HS-5 (cell line): ENCODE measurements around the gene LARGE1.

Experiments
- DNase-seq: peaks from one replicate; pipeline ENCODE4 v3.0.0-alpha.2; 2012; ENCODE audit warnings: low read depth

LARGE1 gene

DNA sequence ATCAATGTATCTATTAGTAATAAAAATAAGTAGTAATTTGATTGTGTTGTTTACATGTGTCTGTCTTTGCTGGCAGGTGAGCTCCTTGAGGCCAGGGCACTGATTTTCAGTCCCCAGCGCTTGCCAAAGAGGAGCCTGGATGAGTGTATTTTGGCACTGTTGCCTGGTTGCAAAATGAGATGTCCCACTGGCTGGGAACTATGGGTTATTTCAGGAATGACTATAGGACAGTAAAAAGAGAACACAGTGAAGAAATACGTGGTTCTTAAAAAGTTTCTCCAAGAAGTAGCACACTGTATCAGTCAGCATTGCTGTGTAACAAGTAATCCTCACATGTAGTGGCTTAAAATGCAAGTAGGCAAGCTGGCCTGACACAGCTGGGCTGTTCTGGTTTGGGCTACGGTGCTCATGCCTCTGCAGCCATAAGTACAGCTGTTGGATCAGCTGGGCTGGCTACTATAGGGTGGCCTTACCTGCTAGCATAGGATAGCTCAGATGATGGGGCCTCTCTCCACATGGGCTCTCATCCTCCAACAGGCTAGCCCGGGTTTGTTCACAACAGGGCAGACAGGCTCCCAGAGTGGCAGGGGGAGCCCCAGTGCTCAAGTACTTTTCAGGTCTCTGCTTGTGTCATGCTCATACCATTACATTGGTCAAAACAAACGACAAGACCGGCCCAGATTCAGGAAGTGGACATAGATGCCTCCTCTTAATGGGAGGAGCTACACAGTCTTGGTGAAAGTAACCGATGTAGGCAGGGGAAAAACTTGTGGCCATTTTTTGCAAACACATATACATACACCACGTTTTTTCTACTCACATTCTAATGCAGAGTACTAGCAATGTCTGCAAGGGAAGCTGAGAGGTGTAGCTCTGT lies 399.1 kb downstream of the LARGE1 start:
- DNase-seq = no peak

DNA sequence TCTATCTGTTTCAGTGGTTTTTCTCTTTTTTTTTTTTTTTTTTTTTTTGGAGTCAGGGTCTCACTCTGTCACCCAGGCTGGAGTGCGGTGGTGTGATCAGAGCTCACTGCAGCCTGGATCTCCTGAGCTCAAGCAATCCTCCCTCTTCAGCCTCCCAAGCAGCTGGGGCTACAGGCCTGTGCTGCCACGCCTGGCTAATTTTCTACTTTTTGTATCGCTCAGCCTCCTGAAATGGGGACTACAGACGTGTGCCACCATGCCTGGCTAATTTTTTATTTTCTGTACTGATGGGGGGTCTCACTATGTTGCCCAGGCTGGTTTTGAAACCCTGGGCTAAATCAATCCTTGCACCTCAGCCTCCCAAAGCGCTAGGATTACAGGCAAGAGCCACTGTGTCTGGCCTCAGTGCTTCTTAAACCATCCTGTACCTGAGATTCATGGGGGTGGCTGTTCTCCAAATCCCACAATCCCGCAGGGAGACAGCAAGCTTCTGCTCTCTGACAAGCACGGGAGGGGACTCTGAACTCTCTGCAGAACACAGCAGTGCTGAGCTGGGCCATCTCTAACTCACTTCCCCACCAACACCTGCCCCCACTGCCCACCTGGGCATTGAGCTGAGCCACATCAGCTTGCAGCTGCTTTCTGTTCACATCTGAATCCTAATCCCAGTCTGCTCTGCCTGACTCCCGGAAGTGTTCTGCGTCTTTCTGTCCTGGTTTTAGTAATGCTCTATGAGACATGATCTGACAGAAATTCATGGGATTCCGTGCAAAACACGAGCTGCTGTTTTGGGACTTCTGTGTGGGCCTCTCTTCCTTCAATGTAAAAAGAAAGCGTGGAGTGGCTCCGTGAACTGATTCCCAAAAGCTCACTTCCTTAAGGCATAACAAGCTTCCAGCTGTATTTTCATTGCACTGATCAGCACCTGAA lies 400.0 kb downstream of the LARGE1 start:
- DNase-seq = no peak

DNA sequence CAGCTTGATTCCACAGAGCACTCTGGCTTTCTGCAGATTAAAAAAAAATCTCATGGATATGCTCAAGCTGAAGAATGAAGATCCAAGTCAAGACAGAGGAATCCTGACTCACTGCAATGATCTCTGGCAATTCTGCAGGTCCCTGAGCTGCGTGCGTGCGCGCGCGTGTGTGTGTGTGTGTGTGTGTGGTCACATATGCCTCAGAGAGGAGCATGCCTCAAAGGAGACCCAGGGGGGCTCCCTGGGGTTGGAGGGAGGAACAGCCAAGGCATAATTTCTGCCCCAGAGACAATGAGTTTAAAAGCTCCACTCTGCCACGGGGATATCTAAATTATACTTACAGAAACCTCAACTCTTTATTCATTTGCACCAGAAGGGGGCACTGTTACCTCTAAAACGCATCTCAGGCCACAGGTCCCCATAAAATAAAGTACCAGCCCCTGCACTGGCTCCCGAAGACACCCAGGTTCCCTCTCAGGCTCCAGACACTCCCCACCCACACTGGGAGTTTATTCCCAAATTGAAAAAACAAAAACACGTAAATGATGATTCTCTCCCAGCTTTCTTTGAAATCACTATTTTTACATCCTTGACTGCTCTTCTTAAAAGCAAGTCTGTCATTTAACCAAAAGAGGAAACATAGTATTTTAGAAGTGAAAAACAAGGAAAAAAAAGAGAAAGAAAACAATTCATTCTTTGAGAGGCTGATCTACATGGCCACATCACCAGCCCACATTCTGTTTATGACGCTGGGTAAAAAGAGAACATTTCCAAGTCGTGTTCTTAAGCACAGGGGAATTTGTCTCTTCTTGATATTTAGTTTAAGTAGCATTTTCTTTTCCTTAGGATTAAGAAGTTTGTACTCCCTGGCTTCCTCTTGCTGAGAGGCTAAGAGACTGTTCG lies 401.0 kb downstream of the LARGE1 start:
- no peak for DNase-seq

DNA sequence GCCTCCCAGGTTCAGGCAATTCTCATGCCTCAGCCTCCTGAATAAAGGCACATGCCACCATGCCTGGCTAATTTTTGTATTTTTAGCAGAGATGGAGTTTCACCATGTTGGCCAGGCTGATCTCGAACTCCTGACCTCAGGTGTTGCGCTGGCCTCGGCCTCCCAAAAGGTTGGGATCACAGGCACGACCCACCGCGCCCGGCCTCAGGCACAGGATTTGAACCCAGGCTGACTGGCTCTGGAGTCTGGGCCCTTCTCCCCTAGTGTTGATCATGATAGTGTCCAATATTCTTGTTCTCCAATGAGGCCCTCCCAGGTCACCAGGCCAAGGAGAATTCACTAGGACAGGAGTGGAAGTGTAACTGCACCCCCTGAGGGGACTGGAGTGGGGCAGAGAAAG lies 401.9 kb downstream of the LARGE1 start:
- no peak for DNase-seq

DNA sequence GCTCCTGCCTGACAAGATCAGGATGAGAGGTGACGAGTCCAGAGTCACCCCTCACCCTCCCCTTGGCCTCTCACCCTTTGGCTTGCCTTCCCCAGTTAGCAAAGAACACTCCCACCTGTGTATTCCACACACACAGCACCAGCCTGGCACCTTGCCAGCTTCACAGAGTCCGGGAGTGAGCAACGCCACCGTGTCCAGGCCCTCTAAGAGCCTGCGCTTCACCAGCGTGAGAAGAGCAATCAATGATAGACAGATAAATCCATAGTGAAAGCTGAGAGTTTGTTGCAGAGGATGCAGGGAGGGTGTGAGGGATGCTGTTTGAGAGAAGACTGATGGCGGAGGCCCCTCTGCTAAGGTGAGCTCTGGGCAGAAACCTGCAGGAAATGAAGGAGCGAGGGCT lies 404.5 kb downstream of the LARGE1 start:
- DNase-seq = no peak

DNA sequence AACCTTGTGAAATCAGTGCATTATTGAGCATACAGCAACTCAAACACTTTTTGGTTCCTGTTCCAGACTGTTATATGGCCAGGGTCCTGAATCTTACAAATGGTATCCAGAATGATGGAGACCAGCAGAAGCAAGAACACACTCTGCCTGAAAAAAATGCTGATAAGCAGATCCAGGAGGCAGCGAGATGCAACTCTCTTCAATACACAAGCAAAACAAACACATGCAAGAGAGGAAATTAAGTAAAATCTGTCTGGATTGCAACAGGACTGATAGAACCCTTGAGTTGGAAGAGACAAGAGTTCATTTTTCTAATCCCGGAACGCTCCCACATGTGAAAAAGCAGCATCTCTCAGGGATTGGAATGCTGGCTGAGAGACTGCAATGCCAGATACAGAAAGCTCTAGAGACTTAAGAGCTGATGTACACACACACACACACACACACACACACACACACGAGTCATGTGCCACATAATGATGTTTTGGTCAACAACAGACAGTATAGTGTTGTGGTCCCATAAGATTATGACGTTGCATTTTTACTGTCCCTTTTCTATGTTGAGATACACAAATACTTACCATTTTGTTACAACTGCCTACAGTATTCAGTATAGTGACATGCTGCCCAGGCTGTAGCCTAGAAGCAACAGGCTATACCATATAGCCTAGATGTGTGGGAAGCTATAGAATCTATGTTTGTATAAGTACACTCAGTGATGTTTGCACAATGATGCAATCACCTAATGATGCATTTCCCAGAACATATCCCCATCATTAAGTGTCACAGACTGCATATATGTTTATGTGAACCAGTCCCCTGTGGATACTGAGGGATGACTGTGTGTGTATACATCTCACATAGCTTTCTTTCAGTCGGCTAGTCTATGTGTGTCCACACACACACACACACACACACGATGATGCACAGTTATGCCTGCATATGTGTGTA lies 406.6 kb downstream of the LARGE1 start:
- no peak for DNase-seq

DNA sequence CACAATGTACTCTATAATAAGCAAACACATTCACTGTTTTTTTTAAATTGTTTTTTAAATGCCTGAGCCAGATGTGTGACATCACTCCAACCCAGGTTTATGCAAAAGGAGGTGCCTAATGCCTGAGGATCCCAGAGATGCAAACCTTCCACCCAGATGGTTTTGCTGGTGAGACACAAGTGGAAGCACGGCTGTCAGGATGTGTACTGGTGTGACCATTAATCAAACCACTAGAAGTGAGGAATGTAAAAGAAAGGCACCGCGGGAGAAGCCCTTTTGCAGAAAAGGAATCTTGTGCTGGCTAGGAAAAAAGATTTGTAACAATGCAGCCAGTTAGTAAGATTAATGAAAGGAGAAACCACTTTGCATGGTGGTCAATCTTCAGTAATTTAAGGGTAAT lies 407.4 kb downstream of the LARGE1 start:
- no peak for DNase-seq

DNA sequence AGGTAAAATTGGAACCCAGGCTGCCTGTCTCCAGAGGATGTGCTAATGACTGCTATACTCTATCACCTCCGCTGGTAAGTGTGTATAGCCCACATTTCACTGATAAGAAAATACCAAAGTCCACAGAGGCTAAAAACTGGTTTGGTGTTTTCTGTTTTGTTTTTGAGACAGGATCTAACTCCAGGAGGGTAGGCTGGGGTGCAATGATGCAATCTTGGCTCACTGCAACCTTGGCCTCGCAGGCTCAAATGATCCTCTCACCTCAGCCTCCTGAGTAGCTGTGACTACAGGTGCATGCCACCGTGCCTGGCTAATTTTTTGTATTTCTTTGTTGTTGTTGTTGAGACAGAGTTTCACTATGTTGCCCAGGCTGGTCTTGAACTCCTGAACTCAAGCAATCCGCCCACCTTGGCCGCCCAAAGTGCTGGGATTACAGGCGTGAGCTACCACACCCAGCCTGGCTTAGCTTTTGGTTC lies 409.8 kb downstream of the LARGE1 start:
- DNase-seq = no peak

DNA sequence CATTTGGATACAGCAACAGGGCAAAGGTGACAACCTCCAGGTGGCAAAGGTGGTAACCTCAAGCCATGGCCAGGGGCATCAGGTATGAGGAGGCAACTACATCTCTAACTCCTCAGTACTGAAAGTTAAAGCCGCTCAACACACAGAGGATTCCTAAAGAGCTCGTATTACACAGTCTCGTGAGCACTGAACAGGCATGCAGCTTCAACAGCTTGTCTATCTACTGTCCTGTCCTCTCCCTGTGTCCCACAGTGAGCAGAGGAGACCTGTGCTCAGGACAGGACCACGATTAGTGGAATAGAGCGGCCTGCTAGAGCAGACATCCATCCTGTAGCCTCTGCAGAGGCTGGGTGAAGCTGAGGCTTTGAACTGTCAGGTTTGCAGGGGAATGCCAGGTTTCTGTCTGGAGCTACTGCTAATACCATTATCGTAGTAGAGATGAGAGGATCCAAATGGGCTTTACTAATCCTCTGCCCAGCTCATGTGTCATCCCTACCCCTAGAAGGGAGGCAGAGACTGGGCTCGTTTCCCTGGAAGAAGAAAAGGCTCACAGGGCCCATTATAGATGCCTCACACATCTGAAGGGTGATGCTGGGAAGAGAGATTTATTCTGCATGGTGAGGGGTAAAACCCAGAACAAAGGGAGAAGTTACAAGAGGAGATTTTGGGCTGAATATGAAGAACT lies 415.2 kb downstream of the LARGE1 start:
- no peak for DNase-seq

DNA sequence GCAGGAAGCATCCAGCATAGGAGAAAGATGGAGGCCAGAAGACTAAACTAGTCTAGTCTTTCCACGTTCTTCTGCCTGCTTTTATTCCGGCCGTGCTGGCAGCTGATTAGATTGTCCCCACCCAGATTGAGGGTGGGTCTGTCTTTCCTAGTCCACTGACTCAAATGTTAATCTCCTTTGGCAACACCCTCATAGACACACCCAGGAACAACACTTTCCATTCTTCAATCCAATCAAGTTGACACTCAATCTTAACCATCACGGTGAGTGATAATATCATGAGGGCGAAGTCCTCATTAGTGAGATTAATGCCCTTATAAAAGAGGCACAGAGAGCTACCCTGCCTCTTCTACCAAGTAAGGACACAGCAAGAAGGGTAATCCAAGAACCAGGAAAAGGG lies 424.2 kb downstream of the LARGE1 start:
- DNase-seq = no peak

DNA sequence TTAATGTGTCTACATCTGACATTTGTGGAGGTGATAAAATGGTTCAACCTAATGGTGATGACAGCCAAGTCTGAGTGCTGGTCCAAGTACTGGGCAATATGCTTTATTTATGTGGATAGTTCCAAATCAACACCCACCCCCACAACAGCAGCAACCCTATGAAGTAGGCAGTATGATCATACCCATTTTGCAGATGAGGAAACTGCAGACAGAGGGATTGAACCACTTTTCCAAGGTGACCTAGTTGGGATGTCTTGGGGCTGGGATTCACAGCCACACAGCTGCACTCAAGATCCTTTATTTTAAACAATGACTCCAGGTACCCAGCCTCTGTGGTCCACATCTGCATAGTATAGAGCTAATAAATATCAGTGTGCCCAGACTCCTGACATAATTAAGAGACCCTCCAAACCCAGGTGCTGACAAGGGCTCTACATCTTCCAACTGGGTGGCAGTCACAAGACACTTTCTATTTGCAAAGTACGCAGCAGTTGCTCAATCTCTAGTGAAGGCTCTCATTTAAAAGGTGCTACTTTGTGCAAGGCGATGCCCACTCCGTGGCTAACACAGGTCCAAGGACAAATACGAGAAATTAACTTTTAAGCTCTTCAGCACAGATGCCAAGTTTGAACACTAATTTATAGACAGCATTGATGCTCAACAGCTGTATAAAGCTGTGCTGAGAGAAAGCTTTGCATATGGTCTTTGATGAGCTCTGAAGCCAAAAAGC lies 426.6 kb downstream of the LARGE1 start:
- DNase-seq = no peak

DNA sequence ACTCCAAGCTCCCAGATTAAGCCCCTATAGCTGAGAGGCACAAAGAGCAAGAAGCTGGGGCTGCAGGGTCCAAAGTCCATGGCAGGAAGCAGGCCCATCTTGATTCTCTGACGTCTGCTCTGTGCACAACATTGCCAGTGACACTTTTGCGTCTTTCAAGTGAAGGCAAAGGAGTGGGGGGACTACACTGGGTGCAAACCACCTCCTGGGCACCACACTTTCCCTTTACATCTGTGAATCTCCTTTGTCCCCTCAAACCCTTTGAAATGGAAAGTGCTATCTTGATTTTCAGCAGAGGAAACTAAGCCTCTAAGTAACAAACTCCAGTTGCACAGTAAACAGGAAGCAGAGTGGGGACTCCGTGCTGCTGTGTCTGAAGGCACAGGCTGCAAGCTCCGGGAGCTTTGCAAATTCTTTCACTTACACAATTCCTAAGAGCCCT lies 428.0 kb downstream of the LARGE1 start:
- DNase-seq = no peak

DNA sequence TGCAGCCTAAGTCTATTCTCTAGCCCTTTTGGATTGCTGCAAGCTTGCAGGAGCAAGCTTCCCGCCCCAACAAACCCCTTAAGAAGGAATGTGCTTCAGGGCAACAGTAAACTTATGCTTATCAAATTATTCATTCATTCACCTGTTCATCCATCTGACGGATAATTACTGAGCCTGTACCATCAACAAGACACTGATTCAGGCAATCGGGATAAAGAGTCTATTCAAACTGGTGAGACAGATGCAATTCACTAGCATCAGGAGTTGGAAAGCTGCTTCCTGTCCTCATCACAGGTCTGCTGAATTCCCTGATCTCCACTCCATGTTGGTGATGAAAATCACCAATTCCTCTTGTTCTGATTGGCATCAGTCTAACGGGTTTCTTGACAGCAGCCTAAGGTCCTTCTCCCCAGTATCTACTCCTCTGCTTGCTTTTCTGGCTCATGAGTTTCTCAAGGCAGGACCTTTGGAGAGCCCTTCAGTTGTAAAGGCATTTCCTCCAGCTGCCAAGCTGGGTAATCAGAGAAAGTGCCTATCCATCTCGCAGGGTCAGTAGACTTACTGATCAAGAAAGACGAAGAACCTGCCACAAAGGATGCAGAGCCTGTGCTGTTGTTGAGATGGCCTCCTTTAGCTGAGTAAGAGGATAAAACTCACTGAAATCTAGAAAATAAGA lies 433.1 kb downstream of the LARGE1 start:
- DNase-seq = no peak

DNA sequence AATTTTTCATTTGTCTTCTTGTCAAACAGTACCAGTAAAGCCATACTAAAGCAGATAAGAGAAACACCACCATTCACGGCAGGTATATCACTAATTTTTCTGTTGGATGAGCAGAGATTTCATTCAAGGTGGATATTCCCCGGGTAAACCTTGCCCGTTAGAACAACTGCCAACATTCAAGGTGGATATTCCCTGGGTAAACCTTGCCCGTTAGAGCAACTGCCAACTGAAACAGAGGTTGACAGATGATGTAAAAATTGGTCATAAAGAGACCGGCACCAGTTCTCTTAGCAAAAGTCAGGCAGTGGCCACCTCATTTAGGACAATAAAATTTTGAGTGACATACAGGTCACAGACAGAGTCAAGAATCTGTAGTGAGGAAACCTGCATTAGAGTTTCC lies 438.7 kb downstream of the LARGE1 start:
- DNase-seq = no peak

DNA sequence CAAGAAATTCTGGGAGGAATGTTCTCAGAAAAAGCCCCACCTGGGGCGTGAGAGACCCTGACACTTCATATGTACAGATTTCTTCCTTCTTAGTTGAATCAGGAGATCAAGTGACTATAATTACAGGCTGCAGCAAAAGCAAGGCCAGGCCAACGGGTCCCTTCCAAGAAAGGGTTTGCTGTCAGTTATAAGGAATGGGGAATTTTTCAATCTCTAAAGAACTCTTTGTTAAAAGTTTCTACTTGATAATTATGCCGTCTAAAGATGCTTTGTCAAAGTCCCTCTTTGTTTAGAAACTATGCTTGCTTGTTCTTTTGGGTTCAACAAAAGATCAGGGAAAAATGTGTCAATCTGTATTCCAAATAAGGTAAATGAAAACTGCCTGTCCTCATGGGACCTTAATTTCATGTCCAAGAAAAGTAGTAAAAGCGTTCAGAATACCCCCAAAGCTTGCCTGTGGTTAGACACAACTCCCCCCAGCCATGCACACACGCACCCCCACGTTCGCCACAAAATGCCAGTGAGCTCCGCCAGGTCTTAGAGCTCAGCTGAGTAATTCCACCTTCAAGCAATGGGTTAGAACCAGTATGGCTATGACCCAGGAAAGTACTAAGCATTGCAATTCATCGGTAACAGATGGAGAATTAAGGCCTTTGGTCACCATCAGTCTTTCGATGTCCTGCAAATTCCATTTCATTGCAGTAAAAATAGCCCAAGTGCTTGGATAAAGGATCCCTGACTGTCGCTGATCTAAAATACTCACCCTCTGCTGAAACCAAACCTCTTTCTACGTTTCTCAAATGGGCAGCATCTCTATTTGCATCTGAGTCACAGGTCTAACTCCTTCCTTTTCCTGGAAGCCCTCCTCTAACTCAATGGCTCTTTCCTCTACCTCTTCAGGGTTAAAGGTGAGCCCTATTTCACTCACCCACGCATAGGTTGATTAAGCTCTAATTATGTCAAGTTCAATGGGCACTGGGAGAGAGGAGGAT lies 442.9 kb downstream of the LARGE1 start:
- no peak for DNase-seq

DNA sequence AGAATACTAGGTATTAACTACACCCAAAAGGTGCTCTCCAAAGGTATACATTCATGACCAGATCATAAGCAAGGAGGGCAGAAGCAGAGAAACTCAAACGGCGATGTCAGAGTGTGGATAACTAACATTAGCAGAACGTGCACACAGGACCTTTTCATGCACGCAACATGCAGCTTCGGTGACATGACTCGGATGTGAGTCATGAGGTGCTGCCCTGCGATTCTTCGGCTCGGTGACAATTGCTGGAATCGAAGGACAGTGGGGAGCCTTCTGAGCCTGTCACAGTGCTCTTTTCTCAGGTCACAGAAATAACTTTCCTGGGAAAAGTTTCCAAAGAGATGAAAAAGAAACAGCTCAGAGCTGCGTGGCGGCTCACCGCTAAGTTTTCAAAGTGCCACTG lies 443.6 kb downstream of the LARGE1 start:
- DNase-seq = no peak

DNA sequence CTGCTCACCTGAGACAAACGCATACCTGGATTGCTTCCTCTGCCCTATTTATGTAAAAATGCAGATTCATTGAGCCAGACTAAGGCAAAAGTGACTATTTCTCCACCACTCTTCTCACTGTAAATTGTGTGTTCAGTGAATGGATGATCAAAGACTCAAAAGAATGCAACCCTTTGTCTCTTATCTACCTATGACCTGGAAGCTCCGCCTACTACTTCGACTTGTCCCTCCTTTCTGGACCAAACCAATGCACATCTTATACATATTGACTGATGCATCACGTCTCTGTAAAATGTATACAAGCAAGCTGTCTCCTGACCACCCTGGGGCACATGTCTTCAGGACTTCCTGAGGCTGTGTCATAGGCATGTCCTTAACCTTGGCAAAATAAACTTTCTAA lies 444.1 kb downstream of the LARGE1 start:
- DNase-seq = no peak

DNA sequence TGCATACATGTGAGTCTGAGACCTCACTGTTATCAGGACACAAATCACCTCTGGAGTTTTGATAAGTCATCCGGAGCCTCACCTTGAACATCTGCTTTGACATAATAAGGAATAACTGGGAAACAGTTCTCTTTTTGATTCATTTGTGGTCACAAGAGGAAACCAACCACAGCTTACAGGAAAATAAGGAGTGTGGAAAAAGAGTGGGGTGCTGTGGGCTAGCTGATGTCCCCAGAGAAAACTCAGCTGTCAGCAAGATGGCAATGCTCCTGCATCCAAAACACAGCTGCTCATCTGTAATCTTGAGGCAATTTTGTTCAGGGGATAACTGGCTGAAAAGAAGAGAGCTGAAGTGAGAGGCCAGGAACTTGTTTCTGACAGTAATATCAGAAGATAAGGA lies 445.7 kb downstream of the LARGE1 start:
- no peak for DNase-seq
